ENCODE measurements around the gene MT1B. TPM values are rescaled to one million over a fixed set of nuclear protein-coding genes. Genes with fewer than 3 reads are reported as not detected.

MT1B gene
- total and polyA plus RNA-seq, 2 of the 13 experiments (the other 11 are each of a cell fraction or from before 2014, with no cell fraction given): 0.89 TPM; not detected in 1

DNA sequence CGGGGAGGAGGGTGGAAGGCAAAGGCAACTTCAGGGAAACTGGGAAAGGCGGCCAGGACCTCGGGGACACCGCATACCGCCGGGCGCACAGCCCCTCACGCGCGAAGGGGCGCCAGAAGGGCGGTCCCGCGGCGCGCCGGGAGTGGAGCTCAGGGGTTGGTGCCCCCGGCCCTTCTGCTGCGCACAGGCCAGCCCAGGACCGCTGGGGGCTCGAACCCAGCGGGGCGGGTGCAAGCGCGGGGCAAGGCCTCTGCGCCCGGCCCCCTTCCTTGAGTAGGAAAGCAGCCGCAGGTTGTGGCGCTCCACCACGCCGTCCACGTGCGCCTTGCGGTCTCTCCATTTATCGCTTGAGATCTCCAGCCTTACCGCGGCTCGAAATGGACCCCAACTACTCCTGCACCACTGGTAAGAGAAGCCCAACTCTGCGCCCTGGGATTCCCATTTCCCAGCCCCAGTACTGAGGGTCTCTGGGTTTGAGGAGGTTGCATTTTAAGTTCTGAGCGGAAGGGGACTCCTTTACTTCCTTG is 16.2 kb upstream of the MT1B start:
- Histone ChIP-seq H3K27me3 (ENCODE audit: control insufficient read depth in 1 of 2, insufficient read depth in 2 of 2, low read length in 2 of 2) (peaks cover 10 to 85% of the 10 kb centered on the region in 2 experiments; a peak in 4 of 5 replicates), H3K4me1 (ENCODE audit: insufficient read depth, low read length) (peaks cover 33% of the 10 kb centered on the region), H4K20me1 (ENCODE audit: insufficient read depth, low read length) (no peaks in the 10 kb centered on the region), H3K9ac (ENCODE audit: insufficient read depth, low read depth, low read length) (no peak overlapping the region), H3K27ac (ENCODE audit: extremely low read length, insufficient read depth, low read length) (no peak overlapping the region), H3K4me2 (ENCODE audit: low read depth, low read length) (no peak overlapping the region), H2AFZ (ENCODE audit: low read length) (no peak overlapping the region), H3K79me2 (ENCODE audit: insufficient read depth, low read length) (no peaks in the 10 kb centered on the region), H3K36me3 (replicated peaks in 1 of 2; ENCODE audit: control insufficient read depth in 1 of 2, insufficient read depth in 2 of 2, low read length in 2 of 2) (no peaks in the 10 kb centered on the region), H3K4me3 (replicated peaks in 1 of 3; ENCODE audit: insufficient read depth in 1 of 3, low read depth in 2 of 3, low read length in 3 of 3) (no peak overlapping the region), H3K9me3 (ENCODE audit: low read length) (no peaks in the 10 kb centered on the region)
- ATAC-seq (no peak), DNase-seq (ENCODE audit: low spot score) (no peak), FAIRE-seq (no peak)
- no peak for TF ChIP-seq ZNF577 (CRISPR knock-in tag; IDR thresholded peaks at IDR 0.05; ENCODE audit: borderline replicate concordance, low read depth)
- TF ChIP-seq MATR3 (CRISPR knock-in tag; IDR thresholded peaks at IDR 0.05): no peak
- TF ChIP-seq ZNF569 (CRISPR knock-in tag; IDR thresholded peaks at IDR 0.05; ENCODE audit: borderline replicate concordance): no peak
- TF ChIP-seq ZNF17 (CRISPR knock-in tag; IDR thresholded peaks at IDR 0.05): no peak
- TF ChIP-seq CEBPG (CRISPR knock-in tag; IDR thresholded peaks at IDR 0.05): no peak
- WGBS (ENCODE audit: low lambda C conversion rate): 77% methylated on average over 32 of the region's 40 CpGs
- ChIA-PET POLR2A (no interaction called here), CTCF (ENCODE audit: low intra/inter-chr PET ratio, low total read pairs) (no interaction called here)
- intact Hi-C loops (cut with micrococcal nuclease; ENCODE audit: unreplicated experiment): no loop called here
- no TSS peak for BruUV-seq (replicated peaks)
- in situ Hi-C loops (cut with HindIII; ENCODE audit: extremely low pct_ligation_motif_present, low pct_unique_long_range_greater_than_20kb): no loop called here

DNA sequence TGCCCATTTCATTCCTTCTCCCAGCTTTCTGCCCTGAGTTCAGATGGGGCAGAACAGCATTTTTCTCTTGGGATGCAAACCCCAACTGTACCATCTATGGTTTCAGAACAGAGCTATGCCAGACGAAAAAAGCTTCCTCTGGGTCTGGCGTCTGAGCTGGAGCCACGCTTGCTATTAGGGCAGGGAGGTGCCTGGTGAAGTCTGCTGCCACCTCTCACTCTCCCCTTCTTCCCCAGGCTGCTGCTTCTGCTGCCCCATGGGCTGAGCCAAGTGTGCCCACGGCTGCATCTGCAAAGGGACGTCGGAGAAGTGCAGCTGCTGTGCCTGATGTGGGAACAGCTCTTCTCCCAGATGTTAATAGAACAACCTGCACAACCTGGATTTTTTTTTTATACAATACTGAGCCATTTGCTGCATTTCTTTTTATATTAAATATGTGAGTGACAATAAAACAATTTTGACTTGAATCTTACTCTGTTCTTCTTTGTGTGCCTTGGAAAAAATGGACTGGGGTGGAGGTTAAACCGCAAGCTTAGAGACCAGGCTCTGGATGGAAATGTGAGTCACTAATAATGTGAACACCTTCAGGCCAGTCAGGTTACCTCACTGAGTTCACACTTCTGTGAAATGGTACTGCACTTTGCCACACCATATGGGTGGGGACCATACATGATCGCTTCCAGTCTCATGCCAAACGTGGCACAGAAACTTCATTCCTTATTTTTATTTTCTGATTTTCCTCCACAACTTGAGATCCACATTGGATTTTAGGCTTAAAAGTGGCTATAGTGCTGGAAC is 14.9 kb upstream of the MT1B start:
- ChIA-PET POLR2A (no interaction called here), CTCF (ENCODE audit: low intra/inter-chr PET ratio, low total read pairs) (no interaction called here)
- H2AFZ ChIP-seq (ENCODE audit: low read length): no peak overlapping the region
- H3K79me2 ChIP-seq (ENCODE audit: insufficient read depth, low read length): no peaks in the 10 kb centered on the region
- no TSS peak for BruUV-seq (replicated peaks)
- peaks cover 36% of the 10 kb centered on the region for H3K4me1 ChIP-seq (ENCODE audit: insufficient read depth, low read length)
- peaks cover 10 to 73% of the 10 kb centered on the region in 2 experiments; a peak in 4 of 5 replicates for H3K27me3 ChIP-seq (ENCODE audit: control insufficient read depth in 1 of 2, insufficient read depth in 2 of 2, low read length in 2 of 2)
- no peaks in the 10 kb centered on the region for H3K9me3 ChIP-seq (ENCODE audit: low read length)
- no peaks in the 10 kb centered on the region for H4K20me1 ChIP-seq (ENCODE audit: insufficient read depth, low read length)
- H3K27ac ChIP-seq (ENCODE audit: extremely low read length, insufficient read depth, low read length): no peak overlapping the region
- H3K36me3 ChIP-seq (replicated peaks in 1 of 2; ENCODE audit: control insufficient read depth in 1 of 2, insufficient read depth in 2 of 2, low read length in 2 of 2): no peaks in the 10 kb centered on the region
- H3K4me3 ChIP-seq (replicated peaks in 1 of 3; ENCODE audit: insufficient read depth in 1 of 3, low read depth in 2 of 3, low read length in 3 of 3): no peak overlapping the region
- in situ Hi-C loops (cut with HindIII; ENCODE audit: extremely low pct_ligation_motif_present, low pct_unique_long_range_greater_than_20kb): no loop called here
- no peak for FAIRE-seq
- ATAC-seq: no peak
- DNase-seq (ENCODE audit: low spot score): no peak
- H3K9ac ChIP-seq (ENCODE audit: insufficient read depth, low read depth, low read length): no peak overlapping the region
- intact Hi-C loops (cut with micrococcal nuclease; ENCODE audit: unreplicated experiment): no loop called here
- 28% methylated on average over 7 of the region's 9 CpGs for WGBS (ENCODE audit: low lambda C conversion rate)
- no peak overlapping the region for H3K4me2 ChIP-seq (ENCODE audit: low read depth, low read length)
- TF ChIP-seq, protein P1, sequence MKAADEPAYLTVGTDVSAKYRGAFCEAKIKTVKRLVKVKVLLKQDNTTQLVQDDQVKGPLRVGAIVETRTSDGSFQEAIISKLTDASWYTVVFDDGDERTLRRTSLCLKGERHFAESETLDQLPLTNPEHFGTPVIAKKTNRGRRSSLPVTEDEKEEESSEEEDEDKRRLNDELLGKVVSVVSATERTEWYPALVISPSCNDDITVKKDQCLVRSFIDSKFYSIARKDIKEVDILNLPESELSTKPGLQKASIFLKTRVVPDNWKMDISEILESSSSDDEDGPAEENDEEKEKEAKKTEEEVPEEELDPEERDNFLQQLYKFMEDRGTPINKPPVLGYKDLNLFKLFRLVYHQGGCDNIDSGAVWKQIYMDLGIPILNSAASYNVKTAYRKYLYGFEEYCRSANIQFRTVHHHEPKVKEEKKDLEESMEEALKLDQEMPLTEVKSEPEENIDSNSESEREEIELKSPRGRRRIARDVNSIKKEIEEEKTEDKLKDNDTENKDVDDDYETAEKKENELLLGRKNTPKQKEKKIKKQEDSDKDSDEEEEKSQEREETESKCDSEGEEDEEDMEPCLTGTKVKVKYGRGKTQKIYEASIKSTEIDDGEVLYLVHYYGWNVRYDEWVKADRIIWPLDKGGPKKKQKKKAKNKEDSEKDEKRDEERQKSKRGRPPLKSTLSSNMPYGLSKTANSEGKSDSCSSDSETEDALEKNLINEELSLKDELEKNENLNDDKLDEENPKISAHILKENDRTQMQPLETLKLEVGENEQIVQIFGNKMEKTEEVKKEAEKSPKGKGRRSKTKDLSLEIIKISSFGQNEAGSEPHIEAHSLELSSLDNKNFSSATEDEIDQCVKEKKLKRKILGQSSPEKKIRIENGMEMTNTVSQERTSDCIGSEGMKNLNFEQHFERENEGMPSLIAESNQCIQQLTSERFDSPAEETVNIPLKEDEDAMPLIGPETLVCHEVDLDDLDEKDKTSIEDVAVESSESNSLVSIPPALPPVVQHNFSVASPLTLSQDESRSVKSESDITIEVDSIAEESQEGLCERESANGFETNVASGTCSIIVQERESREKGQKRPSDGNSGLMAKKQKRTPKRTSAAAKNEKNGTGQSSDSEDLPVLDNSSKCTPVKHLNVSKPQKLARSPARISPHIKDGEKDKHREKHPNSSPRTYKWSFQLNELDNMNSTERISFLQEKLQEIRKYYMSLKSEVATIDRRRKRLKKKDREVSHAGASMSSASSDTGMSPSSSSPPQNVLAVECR (CRISPR knock-in tag; IDR thresholded peaks at IDR 0.05; ENCODE audit: borderline replicate concordance): no peak
- TF ChIP-seq YEATS2 (CRISPR knock-in tag; IDR thresholded peaks at IDR 0.05; ENCODE audit: borderline replicate concordance) (no peak), ZNF232 (CRISPR knock-in tag; IDR thresholded peaks at IDR 0.05; ENCODE audit: borderline replicate concordance) (no peak), BRF2 (CRISPR knock-in tag; IDR thresholded peaks at IDR 0.05) (no peak), CBFB (CRISPR knock-in tag; IDR thresholded peaks at IDR 0.05) (no peak)
